Suppressor macrophage treated with lipopolysaccharide for 1 hour (primary cell): ENCODE measurements around the gene ADAMTS13.

ENCODE experiments used
- DNase-seq, 3 donors: peaks; one replicate each; pipeline ENCODE4 v3.0.0-alpha.2; 2020 to 2022

ADAMTS13 gene

DNA sequence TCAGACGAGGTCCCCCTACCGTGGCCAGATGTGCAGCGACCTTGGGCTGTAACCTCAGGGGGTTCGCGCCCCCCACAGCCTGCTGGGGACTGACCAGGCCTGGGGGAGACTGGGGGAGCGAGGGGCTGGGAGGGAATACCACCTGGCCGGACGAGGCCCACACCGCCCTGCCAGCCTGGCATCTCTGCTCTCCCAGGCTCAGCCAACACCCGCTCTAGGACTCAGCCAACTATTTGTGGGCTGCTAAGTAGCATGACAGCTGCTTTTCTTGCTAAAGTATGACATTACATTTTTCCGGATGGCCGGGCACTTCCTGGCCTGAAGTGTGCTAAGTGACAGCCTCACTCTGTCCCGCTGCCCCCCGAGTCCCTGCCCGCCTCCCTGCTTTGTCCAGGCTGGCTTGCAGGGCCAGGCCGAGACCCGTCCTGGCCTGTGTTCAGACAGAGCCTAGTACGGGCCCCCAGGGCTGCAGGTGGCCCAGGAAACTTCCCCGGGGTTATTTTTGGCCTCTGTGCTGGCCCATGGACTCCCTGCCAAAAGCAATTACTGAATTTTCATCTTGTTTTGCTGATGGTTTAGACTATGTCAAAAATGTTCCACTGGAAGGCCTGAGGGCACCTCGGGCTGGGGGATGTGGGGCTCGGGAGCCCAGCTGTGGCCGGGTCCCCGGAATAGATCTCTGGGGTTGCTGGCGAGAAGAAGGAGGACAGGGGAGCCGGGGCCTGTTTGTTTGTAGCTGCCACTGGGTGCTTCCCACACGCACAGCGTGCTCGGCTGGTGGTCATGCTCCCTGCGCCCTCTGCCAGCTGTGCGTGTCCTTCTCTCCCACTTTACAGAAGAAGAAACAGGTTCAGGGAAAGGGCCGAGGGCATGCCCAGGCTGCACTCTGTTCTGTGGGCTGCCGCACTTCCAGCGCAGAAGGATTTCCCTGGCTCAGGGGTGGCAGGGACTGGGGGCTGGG lies 70.2 kb downstream of the ADAMTS13 start:
- no peak for DNase-seq

DNA sequence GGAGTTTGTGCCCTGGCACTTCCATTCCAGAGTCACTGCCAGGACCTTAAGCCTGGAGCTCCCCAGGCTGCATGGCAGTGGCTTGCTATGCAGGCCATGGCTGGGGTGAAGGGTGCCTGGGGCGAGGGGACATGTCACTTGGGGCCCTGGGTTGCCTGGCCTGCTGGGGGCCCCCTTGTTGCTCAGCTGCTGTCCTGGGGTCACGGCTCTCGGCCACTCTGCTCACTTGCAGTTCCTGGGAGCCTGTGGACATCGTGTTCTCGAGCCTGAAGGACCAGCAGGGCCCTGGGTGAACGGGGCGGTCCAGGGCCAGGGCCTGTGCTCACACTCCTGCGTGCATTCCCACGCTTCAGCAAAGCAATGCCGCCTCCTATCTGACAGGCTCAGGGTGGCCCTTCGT lies 71.3 kb downstream of the ADAMTS13 start:
- DNase-seq, result no peak

- no peak for DNase-seq
Observed at GRCh38 chr9:133493845-133494540, 71.8 kb downstream of the ADAMTS13 start.

DNA sequence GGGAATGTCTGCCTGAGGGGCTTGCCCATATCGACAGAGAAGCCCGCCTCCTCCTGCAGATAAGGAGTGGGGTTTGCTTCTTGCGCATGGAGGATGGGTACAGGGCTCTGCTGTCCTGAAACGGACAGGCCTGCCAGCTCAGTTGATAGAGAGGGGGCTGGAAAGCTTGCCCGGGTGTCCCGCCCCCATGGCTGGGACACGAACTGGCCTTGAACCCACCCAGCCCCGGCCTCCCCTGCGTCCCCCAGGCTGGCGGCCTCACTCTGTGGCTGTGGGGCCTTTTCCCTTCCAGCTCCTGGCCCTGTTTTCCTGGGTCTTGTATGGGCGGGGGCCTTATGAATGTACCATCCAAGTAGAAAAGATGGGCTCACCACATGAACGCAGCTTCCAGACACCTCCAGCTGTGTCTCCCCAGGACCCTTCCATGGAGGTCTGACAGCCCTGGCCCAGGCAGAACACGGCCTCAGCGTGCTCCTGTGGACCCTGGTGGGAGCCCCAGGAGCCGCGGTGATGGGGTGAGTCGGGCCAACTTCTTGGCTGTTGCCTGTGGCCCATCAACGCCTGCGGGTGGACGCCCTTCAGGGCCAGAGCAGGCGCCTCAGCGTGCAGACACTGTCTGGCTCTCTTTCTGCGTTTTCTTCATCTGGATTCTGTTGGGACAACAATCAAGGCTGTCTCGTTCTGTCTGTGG lies 72.6 kb downstream of the ADAMTS13 start:
- DNase-seq, result no peak

- DNase-seq, result no peak
Observed at GRCh38 chr9:133495327-133496293, 73.4 kb downstream of the ADAMTS13 start.

- DNase-seq, result no peak
Observed at GRCh38 chr9:133496861-133497842, 75.0 kb downstream of the ADAMTS13 start.

DNA sequence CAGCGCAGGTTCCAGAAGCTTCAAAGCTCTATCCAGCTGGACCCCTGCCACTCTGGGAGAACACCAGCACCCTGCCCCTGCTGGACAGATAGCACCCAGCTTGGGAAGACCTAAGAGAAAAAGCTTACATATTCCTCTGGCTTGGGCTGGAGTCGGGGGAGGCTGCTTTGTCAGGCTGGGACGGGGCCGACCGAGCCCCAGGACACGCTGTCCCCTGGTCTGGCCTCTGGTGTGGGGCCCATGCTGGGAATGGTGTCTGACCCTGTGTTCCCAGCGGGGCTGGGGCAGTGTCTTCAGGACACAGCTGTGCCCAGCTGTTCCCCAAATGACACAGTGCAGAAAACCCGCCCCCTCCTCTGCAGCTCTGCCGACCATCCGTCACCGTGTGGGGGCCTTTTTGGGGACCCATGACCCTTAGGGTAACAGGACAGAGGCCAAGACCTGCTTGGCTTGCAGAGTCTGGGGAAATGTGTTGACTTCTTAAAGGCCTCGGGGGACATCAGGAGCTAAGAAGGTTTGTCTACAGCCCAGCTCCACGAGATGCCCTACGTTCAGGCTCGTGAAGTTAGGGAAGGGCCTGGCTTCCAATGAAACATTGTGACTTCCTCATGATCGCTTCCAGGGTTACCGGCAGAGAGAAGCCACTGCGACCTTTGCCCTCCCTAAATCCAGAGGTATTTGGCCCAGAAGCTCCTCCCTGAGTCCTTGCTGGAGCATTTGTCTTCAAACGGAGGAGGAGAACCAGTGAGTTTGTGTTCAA lies 77.1 kb downstream of the ADAMTS13 start:
- DNase-seq, result no peak

DNA sequence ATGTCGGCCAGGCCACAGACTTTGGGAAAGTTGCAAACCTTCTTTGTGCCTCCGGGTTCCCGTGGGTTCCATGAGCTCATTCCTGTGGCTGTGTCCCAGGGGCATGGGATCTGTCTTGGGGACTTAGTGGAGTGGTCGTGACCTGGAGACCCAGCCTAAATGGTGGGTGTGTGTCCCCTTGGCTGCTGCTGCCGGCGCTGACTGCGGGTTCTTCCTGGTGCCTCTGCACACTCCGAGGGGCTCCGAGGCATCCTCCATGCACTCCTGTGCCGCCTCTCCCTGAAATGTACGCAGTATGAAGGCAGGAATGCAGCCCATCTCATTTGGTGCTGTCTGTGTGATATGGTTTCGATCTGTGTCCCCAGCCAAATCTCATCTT lies 77.7 kb downstream of the ADAMTS13 start:
- no peak for DNase-seq

DNA sequence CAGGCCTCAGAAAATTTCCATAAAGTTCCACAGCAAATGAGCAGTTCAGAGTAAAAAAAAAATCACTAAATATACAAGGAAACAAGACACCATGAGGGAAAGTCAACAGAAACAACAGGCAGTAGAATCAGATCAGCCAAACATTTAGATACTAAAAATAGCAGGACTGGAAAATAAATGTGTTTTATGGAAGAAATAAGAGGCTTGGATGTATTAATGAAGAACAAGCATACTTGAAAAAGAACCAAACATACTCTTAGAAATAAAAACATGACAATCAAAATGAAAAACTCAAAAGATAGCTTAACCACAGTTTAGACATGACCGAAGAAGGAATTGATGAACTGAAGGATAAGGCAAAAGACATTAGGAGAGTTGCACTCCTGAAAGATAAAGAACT lies 79.9 kb downstream of the ADAMTS13 start:
- no peak for DNase-seq

DNA sequence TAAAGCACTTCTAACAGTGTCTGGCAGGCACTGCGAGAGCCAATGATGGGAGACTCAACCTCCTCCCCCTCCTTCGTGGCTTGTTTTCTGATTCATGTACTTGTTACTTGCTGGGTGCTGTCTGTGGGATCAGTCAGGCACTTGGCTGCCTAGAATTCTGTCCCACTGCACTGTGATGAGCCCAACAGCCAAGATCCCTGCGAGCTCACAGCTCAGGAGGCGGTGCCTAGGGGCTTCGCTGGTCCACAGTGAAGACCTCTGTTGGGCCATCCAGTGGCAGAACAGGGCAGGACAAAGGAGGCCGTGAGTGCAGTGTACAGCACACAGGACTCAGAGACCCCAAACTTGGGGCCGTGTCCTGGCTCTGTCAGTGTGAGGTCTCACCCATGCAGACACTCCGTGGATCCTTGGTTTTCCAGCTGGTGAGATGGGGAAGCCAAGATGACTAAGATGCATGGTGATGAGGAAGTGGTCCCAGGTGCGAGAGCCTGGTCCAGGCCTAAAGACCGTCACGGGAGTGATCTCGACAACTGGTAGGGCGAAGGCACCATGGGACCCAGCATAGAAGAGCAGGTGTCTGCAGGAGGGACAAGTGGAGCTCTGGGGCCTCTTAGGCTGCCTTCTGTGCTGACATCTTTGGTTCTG lies 83.1 kb downstream of the ADAMTS13 start:
- DNase-seq, result no peak

DNA sequence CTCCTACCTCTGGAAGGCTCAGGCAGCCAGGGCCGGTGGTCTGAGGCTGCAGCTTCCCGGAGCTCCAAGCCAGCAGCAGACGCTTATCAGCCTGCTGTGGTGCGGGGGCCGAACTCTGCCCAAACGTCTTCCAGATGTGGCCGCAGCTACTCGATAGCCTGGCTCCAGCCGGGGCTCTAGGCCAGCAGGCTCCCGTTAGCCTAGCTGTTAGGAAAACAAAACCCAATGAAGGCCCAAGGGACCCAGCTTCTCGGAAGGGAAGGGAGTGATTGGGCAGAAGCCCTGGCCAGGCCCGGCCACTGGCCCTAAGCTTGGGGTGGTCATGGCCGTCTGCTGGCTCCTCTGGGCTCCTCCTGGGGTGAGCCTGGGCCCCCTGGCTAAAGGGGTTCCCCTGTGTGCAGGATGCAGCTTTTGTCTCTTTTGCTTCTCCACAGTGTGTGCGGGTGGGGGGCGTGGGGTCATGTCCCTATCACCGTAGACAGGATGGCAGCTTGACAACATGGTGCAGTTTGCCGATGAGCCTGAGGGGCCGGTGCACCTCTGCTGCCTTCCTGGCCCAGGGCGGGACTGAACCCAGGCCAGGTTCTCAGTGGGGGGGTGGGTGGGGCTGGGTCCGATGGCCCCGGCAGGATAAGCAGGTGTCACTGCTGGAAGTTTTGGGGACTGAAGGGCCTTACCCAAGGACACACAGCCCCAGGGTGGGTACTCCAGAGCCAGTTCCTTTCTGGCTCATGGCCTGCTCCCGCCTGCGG lies 83.9 kb downstream of the ADAMTS13 start:
- DNase-seq, result no peak

DNA sequence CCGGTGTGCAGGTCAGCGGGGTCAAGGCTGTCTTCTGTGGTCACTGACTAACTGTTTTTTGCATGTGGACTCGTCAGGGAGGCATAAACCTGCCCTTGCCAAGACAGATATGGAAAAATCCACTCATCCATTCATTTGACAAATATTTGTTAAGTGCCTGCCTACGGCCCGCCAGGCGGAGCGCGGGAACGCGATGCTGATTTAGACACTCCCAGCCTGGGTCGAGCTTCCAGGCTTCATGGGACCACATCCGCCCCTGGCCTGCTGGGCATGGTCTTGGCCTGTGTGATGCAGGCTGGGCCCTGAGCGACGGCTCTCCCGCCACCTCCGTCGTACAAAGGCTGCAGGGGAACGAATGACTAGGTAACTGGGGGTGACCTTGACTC lies 84.5 kb downstream of the ADAMTS13 start:
- no peak for DNase-seq

- DNase-seq, result no peak
Observed at GRCh38 chr9:133507246-133507965, 85.2 kb downstream of the ADAMTS13 start.

DNA sequence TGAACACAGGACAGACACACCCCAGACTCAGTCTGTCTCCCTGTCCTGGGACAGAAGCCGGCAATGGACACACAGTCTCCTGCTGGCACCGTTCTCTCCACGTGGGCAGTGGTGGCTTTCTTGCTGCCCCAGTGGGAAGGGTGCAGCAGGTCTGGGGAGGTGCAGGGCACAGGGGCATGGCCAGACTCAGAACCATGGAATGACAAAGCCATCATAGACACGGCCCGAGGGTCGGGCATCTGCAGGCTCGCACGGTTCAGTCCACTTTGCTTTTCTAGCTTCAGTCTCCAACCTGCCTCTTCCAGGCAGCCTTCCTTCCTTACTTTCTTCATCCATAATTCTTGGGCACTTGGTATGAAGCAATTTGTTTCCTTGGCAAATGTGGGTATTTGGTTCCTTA lies 85.9 kb downstream of the ADAMTS13 start:
- DNase-seq, result no peak
